GM15510 (cell line): ENCODE data around the gene TMEM8B.
A peak's percentile ranks its signal among the peaks of the same experiment; 100 is the strongest.

ENCODE experiments used
- POLR2A ChIP-seq: IDR thresholded peaks from 3 replicates; pipeline ENCODE4 v1.6.1; 2011; ENCODE audit warnings: borderline replicate concordance; ENCODE audit not compliant: insufficient read length; ENCODE audit errors: extremely low read depth

The TMEM8B gene

DNA sequence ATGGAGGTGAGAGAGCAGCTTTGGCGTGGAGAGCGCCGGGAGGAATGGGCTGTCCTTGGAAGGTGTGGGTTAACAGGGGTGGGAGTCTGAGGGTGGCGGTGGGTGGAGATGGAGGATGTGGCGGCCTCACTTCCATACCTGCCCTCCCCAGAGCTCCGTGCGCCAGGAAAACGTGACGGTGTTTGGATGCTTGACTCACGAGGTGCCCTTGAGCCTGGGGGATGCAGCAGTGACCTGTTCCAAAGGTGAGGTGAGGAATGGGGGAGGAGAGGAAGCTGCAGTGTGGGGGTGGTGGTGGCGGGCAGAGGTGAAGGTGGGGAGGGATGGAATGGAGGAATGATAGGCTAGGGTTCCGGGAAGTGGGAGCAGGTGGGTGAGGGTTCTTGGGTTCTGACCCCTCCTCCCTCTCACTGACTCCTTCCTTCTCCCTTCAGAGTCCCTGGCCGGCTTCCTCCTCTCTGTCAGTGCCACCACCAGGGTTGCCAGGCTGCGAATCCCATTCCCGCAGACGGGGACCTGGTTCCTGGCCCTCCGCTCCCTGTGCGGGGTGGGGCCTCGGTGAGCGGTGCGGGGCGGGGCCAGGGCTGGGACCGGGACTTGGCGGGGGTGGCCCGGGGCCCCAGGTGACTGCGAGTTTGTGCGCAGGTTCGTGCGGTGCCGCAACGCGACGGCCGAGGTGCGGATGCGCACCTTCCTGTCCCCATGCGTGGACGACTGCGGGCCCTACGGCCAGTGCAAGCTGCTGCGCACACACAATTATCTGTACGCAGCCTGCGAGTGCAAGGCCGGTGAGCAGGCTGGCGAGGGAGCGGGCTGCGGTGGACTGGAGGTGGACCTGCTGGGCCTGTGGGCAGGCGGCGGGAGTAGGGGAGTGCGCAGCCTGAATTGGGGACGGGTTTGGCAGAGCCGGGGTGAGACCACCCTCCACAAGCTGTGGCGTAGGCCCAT lies 17.1 kb downstream of the TMEM8B start:
- TF ChIP-seq POLR2A = no peak

DNA sequence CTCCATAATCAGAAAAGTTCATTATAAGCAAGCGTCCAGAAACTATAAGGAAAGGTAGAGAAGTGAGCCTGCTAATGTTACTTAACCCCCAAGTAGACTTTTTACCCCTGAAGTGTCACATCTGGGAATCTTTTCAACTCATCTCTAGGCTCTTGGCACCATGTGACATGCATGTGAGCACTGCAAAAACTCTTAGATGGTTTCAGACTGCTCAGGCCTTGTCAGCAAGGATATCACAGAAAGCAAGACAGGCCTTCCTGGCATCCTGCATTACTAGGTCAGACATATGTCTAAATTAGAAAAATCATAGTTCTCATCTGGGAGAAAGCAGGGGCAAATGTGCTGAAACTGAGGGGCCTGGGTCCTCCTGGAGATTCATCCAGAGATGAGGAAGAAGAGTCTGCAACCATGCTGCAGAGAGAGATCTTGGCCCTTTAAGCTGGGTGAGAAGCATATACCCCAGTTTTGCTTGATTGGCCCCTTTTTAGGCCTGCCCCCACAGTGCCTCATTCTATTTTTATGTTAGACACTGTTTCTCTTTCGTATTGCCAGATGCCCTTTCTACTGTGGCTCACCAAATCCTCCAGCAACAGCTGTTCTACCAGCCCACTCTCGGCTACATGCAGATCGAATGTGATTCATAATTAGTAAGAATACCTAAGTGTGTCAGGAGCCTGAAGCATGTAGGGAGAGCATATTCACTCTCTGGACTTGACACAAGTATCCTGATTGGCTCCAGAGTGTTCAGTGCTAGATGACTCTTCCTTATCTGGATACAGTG lies 19.0 kb downstream of the TMEM8B start:
- TF ChIP-seq POLR2A = peak; percentile 26

DNA sequence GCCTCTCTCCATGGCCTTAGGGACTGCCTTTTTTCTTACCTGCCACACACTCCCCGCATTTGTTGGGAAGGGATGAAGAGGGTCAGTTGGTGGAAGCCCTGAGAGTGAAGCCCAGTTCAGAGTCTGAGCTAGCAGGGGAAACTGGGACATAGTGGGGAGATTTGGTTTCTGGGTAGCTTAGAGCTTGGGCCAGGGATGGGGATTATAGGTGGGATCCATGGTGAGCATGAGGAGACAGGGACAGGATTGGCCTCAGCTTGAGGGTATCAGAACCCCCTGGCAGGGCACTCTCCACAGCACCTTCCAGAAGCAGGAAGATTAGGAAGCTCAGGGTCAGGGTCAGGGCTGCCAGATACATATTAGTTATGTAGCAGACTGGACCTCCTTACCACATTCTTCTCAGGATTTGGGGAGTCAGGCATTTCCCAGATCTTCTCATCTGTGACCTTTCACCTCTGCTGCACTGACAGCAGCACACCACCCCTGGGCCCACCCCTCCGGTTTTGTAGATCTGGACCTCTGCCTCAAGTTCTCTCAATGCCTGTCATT lies 23.3 kb downstream of the TMEM8B start:
- TF ChIP-seq POLR2A = no peak

DNA sequence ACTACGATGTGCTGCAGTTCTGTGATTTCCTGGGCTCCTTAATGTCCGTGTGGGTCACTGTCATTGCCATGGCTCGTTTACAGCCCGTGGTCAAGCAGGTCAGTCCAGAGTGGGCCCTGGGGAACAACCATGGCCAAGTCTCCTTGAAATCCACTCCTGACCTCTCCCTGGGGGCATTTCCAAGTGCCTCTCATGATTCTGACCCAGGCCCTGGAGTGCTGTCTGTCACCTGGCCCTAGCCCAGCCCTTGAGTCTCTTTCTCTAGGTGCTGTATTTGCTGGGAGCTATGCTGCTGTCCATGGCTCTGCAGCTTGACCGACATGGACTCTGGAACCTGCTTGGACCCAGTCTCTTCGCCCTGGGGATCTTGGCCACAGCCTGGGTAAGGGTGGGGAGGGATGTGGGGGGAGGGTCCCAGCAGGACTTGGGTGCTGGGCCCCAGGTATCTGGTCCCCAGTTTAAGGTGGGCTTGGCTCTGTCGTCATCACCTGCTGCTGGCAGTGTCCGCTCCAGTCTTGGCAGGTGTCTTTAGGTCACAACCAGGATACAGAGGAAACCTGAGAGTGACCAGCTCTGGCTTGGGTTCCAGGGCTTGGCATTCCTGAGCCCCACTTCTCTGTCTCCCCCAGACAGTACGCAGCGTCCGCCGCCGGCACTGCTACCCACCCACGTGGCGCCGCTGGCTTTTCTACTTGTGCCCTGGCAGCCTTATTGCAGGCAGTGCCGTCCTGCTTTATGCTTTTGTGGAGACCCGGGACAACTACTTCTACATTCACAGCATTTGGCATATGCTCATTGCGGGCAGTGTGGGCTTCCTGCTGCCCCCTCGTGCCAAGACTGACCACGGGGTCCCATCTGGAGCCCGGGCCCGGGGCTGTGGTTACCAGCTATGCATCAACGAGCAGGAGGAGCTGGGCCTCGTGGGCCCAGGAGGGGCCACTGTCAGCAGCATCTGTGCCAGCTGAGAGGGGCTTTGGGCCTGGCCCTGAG lies 24.1 kb downstream of the TMEM8B start:
- TF ChIP-seq POLR2A = no peak

DNA sequence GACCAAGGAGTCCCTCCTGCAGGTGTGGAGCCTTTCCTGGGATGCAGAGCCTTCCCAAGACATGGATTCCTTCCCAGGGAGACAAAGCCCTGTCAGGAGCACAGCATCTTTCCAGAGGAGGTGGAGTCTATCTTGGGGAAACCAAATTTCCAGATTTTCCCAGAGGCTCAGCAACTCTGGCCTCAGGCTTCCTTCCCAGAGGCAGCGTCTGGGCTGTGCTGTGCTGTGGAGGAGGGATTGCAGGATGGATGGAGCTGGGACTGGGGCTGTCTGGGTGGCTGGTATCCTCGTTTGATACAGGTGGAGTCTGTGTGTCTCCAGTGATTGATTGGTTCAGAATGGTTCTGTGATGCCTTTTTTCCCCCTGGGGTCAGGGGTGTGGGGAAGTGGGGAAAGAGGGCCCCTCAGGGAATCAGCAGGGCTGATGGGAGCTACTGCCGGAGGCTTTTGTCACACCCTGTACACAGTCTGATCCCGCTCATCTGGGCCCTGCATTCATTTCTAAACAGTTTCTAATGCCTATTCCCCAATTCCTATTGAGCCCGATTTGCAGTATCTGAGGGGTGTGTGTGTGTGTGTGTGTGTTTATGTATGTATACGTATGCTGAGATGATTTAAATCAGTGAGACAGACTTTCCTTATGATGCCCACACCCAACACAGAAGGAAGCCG lies 25.2 kb downstream of the TMEM8B start:
- no peak for TF ChIP-seq POLR2A

DNA sequence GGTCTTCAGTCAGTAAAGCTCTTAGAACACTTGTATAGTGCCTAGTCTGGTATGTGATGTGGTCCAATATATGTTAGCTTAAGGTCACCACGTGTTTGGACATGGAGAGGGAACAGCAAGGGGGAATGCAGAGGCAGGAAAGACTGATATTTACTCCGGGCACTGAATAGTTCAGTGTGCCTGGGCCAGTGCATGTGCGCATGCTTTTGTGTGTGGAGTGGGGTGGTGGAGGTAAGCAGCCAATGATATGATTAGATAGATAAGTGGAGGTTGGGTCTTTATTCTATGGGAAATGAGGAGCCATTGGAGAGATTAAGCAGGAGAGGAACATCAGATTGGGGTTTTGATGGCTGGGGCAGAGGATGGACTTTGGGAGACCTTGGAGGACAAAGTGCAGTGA lies 27.2 kb downstream of the TMEM8B start:
- TF ChIP-seq POLR2A = no peak

DNA sequence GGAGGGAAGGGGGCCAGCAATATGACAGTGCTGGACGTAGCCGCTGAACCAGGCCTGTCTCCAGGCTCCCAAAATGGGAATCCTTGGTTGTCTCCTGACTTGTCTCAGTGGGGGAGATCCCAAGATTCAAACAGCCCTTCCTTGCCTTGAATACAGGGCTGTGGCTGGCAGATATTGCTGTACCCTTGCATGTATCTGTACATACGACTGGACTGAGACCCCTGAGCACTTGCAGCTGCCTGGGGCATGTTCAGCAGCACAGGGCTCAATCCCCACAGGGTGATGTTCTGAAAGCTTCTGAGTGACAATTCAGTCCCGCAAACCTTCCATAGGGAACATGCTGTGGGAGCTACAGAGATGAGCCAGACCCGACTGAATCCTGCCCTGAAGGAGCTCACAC lies 27.9 kb downstream of the TMEM8B start:
- TF ChIP-seq POLR2A = no peak

DNA sequence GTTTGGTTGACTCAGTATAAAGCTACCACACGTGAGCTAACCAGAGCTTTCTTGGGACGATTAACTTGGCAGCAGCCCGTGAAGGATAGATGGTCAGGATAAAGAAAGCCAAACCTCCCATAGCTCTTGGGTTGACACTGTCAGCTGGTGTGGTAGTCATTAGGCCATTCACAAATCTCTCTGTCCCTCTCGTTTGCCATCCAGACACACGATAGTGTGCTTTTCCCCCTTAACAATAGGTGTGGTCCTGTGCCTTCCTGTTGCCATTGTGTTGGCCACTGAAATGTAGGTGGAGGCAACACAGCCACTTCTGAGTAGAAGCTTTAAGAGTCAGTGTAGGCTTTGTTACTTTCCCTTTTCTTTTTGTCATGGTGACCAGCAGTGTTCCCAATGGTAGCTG lies 29.4 kb downstream of the TMEM8B start:
- no peak for TF ChIP-seq POLR2A

DNA sequence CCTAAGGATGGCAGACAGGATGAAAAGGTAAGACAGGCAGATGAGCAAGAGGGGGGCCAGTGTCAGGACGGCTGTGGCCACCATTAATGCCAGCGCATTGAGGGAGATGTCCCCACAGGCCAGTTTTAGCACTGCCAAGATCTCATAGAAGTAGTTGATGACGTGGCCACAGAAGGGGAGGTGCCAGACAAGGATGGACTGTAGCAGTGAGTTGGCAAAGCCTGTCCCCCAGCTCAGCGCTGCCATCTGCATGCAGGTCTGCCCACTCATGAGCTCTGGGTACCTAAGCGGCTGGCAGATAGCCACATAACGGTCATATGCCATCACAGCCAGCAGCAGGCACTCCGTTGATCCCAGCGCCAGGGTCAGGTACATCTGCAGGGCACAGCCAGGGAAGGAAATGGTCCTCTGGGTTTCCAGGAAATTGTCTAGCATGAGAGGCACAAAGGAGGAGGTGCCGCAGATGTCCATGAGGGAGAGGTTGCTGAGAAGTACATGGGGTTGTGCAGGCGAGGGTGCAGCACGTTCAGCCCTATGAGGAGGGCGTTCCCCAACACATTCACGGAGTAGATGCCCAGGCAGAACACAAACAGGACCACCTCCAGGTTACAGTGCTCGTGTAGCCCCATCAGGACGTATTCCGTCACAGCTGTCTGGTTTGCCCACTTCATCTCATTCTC lies 30.4 kb downstream of the TMEM8B start:
- no peak for TF ChIP-seq POLR2A

DNA sequence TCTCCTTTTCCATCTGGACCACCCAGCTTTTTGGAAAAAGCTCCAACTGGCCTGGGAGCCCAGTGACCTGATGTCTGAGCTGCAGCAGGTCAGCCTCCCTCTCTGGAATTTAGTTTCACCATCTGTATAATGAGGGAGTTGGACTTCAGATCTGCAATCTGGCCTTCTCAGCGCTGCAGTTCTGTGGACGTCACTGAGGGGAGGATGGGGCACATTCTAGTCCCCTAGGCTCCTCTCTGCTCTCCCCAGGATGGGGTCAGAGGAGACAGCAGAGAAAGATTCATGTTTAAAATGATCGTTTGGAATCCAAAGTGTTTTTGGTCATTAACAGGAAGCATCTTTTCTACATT lies 30.9 kb downstream of the TMEM8B start:
- TF ChIP-seq POLR2A = no peak

DNA sequence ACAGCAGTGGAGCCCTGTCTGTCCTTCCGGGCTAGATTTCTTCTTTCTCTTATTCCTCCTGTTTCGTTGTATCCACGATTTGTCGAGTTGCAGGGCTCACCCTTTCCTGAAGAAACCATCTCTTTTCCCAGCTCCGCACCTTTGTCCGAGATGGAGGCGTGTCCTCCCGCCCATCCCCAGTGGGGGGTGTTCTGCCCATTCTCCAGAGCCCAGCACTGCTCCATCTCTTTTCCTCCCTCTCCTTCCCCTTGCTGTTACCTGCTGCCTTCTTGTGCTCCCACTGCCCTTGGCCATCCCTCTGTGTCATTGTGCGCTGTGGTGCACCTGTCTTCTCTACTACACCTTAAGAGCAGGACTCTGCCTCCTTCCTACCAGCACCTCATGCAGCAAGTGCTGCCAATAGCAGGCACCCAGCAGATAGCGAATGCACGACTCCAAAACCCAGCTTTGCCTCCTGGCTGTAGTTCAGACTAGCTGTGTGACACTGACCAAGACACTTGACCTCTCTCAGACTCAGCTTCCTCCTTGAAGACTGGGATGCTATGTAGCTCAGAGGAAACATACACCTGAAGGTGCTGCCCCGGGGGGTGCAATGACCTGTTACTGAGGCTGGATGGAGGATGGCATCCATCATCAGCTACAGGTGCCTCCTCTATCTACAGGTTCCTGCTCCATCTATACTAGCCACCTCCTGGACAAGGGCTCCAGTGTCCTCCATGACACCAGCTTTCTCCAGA lies 32.3 kb downstream of the TMEM8B start:
- no peak for TF ChIP-seq POLR2A

DNA sequence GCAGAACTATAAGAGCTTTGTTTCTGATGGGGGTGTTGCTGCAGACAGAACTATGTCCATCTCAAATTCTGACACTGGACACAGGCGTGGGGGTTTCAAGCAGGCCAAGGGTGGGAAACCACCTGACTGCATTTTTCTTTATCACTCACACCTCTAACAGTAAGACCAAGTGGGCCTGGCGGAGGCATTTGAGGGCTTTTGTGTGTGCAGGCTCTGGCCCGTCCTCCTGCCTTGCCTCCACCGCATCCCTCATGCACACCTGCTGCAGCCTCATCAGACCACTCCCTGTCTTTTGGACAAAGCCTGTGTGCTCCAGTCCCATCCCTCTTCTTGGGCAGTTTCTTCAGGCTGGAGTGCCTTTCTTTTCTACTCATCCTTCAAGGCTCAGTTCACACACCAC lies 33.3 kb downstream of the TMEM8B start:
- TF ChIP-seq POLR2A = no peak

DNA sequence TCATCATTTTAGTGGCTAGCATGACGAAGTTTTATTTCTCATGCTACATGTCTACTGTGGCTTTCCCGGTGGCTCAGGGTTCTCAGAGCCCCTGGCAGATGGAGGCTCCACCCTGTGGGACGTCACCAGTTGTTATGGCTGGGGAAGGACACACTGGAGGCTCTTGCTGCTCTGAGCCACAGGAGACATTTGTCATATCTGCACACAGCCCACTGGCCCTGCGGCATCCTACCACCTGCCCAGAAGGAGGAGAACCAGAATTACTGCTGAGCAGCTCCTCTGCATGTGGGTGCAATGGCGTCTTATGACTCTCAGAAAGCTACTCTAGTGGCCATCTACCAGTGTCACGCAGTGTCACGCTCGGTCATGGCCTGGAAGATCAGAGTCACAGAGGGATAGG lies 34.6 kb downstream of the TMEM8B start:
- TF ChIP-seq POLR2A = no peak
